Gastroesophageal sphincter (tissue), 3 donors: ENCODE results near the gene TESMIN.

Source experiments
- CTCF ChIP-seq, 4 experiments: fragments of 200-600 bp in 2 of 4; fragments of 450-650 bp in 2 of 4; sonication (generic) in 1 of 4; IDR thresholded peaks; one replicate each; pipeline ENCODE4 v1.5.1; 2017 to 2019; ENCODE audit warnings: antibody characterized with exemption in 4 of 4, mild to moderate bottlenecking in 2 of 4, moderate library complexity in 2 of 4
- EP300 ChIP-seq: sonication (generic); formaldehyde crosslinking; IDR thresholded peaks from one replicate; pipeline ENCODE4 v1.6.1; 2017; ENCODE audit warnings: antibody characterized with exemption, mild to moderate bottlenecking
- POLR2A ChIP-seq, 2 donors: fragments of 450-650 bp; IDR thresholded peaks; one replicate each; pipeline ENCODE4 v1.6.1; 2017; ENCODE audit warnings: antibody characterized with exemption in 2 of 2, mild to moderate bottlenecking in 2 of 2, moderate library complexity in 1 of 2
- POLR2AphosphoS5 ChIP-seq: sonication (generic); formaldehyde crosslinking; IDR thresholded peaks from one replicate; pipeline ENCODE4 v1.6.1; 2017; ENCODE audit warnings: antibody characterized with exemption

- TF ChIP-seq CTCF (IDR thresholded peaks at IDR 0.05), result no peak
- TF ChIP-seq POLR2A (IDR thresholded peaks at IDR 0.05), result no peak
- peak; percentile 44 for TF ChIP-seq POLR2AphosphoS5
- no peak for TF ChIP-seq EP300
Measured at GRCh38 chr11:68773521-68774193, 22.3 kb upstream of the TESMIN start.
